Islet of Langerhans (tissue), 1 donor: ENCODE data around the gene AK2.

Source experiments
- FAIRE-seq: peaks from one replicate; lab custom pipeline; 2011; peaks lifted over from hg19 to GRCh38; lab: Jason Lieb, UNC

The AK2 gene

DNA sequence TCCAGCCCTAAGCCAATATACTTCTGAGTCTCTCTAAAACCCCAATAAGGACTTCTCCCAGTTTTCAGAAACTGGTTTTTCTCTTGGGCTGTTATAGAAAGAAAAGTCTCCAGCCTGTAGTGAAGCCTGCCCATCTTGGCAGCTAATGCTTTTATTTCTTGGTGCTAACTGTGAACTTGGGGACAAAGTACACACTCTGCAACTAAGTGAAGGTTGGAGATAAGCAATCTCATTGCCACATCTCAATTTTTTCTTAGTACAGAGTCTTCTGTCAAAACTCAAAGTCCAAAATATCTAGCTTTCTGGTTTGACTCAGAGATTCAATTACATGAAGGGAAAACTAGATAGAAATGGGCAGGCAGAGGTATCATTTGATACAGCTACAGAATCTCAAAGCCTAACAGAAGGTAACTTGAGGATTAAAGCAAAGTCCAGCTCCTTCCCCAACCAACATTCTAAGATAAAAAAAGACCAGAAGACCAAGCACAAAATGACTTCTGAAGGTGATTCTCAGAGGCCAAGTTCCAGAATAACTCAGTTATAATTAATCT is 14.0 kb downstream of the AK2 start:
- FAIRE-seq: no peak

DNA sequence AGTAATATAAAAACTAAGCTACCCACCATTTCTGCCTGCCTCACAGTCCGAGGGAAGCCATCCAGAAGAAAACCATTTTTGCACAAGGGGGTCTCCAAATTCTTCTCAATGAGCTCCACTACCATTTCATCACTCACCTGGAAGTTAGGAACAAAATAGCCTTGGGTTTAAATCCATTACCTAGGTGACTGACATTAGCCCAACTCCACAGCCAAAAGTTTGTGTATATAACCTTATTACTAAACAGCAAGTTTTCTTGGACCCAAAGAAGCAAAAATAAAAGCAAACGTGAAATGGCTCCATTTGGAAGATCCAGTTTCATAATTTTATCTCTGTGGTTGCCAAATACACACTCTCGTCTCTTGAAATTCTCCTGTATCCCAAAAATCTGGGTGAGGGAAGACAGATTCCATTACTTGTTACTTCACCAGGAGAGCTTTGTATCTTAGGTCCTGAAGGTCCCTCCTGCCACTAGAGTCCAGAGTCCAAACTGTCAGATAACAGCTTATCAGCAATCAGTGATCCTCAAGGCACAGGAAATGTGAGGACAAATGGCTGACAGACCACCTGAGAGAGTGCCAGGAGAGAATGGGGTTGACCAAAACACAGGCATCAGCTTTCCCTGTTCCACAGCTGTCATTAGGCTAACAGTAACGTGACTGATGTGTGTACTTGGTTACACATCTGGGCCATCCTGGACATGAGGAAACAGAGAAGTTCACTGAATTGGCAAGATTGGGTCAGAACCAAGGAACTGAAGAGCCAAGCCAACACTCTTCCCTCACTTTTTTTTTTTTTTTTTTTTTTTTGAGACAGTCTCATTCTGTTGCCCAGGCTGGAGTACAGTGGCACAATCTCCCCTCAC is 14.9 kb downstream of the AK2 start:
- no peak for FAIRE-seq

DNA sequence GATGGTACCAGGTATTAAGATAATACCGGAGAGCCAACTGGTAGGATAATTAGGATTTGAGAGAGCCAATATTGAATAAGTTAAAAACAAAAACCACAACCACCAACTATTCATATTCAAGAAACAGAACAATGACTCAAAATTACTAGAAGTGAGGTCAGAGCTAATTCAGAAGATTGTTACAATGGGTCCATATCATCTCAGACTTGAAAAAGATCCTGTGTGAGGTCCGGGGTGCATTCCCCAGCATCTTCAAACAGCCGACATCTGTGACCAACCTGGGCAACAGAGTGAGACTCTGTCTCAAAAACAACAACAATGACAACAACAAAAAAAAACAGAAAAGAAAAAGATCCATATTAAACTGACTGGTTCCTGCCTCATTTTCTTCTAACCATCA is 18.6 kb downstream of the AK2 start:
- FAIRE-seq: no peak

DNA sequence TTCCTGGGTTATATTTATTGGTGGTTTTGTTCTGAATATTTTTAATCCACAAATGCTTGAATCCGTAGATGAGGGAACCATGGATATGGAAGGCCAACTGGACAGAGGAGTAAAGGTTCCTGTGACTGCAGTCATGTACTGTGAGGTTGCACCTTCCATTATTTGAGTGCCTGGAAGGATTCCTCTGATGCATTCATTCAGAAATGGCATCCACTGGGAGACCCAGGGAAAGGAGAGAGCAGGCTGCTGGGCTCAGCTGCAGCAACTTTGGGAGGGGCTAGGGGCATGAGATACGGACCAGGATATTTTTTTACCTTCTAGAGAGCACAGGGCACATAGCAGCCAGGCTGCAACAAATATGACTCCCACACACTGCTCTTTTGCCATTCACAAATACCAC is 19.5 kb downstream of the AK2 start:
- FAIRE-seq: no peak

DNA sequence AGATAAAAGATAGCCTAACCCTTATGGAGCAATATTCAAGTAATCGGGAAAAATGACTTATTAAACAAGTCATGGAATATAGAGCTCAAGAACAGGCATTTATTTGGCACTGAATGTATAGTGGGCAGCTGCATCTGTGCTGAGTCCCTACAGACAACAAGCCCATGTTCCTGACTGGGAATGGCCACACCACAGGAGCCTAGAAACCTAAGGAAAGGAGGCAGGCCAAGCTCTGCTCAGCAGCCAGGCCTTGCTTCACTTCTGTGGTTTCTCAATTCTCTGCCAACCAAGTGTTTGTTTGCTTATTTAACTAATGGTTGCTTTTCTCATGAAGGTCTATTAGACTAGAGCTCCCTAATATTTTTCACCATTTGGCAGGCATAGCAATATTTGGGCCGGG is 21.5 kb downstream of the AK2 start:
- FAIRE-seq: no peak

DNA sequence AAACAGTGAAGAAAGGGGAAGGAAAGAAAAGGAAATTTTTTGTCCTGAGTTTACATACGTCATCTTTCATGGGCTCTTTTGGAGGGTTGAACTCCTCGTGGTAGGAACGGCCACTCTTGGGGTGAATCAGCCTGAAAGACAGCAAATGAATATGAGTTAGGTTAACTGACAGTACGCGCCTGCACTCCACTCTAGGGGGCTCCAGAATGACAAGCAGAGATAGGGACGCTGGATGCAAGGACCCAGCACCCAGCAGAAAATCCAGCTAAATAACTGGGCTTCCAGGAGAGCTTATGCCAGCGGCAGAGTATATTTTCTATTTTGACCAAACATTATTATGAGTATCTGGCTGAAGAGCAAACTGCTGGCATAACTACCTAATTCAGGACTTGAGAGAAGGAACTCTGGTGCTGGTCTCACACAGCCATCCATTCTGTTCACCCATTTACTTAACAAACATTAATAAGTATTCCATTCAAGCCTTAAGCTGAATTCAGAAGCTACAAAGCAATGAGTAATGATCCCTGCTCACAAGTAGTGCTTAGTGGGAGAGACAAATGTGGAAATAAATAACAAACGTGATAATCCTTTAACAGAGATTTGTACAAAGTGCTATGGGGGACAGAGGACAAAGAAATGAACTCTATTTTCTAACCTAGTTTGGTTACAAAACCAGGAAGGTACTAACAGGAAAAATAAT is 22.1 kb downstream of the AK2 start:
- peak; percentile 84 for FAIRE-seq

DNA sequence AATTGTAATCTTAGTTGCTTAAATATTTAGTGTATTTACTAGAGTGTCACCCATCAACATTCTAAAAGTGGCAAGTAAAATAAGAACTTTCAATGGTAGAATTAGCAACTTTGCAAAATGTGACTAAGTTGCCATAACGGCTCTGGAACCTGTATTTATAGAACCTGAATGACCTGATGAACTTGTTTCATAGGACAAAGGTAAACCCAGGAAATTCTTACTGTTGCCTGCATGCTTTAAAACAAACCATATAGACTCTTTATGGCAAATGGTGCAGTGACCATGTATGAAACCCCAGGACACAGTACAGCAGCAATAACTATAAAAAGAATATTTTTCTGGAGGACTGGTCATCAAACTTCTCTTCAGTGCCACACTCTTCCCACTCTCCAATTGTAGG is 22.9 kb downstream of the AK2 start:
- FAIRE-seq: no peak

DNA sequence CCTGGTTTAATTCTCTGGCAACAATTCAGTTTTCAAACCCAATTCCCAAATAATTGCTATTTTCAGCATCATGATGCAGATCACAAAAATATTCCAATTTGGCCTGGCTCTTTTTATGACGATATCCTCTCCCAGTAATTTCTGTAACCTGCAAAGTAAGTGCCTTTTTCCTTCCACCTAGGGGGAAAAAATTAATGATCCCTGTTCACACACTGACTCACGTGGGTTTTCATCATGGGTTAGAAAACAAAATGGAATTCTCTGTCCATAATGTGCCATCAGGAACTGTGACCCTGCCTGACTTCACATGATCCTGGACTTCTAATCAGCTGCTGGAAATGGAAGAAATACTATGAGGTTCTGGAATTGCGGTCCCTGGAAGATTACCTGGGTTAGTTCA is 24.5 kb downstream of the AK2 start:
- peak; percentile 86 for FAIRE-seq

DNA sequence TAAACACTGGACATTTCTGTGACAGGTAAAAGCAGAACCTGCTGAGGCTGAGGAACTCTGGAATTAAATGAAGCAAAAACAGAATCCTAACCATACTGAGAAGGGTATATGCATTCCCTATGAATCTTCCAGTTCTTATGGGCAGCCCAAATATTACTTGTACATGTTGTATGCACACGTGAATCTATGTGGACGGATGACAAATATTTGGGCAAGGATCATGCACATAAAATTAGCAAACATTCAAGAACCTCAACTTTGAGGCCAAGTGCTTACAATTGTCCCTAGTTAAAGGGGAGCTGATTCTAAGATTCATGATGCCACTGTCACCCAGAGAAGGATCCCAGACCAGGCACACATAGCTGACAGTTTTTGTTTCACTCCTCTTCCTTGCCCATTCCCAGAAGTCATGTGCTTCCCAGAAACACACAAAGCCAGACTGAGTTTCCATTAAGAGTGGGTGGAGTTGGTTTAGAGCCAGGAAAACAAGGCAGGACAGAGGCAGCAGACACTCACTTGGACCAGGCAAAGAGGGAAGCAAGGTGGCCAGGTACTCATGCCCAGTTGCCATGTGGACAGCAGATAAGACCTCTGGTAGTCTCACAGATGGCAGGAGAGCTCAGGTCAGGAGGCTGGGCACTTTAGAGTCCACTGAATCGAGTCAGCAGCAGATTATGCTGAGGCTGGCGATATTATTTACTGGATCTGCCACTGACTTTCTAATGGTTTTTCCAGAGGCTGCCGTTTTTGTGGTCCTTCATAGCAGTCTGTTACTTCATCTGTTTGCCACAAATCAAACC is 25.6 kb downstream of the AK2 start:
- FAIRE-seq: peak; percentile 90

DNA sequence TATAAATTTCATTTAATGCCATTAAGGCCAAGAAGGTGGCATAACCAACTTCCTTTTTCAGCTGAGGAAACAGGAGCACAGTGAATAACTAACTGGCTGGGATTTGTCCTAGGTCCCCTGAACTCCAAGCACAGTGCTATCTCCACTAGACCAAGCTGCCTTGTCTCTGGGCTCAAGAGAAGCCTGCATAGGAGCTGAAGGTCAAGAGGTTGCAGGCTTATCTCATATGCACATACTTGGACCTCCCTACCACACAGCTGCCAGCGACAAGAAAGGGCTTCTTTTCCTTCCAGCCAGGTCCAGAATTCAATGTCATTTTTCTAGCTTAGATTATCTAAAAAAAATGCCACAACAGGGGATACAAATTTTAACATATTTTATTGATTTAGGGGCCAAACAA is 27.1 kb downstream of the AK2 start:
- no peak for FAIRE-seq

DNA sequence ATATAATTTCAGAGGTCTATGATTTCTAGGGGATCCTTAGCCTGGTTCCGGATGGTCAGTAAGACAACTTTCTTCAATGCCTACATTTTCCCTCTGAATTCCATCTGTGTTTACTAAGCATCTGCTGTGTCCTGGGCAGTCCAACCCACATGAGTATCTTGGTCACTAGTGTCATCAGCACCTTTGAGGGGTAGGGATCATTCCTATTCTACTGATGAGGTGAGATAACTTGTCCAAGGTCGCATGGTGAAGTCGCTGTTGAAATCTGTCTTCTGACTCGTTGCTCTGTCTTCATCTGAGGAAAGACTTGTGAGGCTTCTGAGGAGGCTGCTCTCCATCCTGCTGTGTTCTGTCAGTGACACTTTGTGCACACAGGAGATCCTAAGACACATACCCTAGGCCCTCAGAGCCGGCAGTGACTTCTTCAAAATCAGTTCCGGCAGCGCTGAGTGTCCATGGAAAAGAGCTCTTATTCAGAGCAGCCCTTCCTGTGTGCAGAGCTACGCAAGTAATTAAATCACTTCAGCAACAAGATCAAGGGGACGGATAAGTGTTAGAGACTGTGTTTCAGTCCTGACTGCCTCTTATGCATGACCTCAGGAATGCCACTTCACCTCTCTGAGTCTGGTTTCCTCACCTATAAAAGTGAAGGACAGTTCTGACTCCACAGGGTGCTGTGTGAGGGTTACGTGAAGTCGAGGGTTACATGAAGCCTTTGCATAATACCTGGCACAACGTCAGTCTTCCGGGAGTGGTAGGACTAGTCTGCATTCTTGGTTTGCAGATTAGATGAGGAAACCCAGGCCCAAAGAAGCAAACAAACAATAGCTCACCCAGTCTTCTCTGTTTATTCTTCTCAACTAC is 28.4 kb downstream of the AK2 start:
- no peak for FAIRE-seq

DNA sequence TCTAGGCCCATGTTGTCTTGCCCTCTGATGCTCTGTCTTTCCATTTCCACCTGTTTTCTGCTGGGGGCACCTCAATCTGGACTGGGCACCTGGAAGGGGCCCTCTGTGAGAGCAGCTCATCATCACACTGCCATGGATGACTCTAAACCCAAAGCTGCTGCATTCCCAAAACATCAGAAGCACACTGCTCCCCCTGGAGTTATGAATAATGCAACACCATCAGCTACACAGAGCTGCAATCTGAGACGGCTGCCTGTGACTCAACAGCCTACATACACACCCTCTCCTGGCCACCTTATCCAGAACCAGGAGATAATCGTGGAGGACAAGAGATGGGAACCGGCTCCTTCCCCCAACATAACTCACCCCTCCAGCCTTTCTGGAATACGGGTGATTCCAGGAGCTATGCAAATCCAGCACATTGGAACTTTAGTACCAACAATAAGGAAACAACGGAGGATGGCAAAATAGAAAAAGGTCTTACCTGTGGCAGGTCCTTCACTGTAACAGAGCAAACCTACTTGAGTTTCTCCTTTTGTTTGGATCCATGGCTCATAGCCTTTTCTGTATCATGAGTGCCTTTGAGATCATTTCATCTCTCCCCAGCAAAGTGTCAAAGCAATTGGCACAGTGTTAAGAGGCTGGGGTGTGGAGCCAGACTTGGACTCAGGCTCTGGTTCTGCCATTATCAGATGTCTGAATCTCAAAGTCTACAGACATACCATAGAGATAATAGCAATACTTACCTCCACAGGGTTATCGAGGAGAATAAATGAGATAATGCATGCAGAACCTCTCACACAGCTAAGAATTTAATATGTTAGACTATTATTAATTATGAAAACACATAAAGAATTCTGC is 29.3 kb downstream of the AK2 start:
- FAIRE-seq: no peak

DNA sequence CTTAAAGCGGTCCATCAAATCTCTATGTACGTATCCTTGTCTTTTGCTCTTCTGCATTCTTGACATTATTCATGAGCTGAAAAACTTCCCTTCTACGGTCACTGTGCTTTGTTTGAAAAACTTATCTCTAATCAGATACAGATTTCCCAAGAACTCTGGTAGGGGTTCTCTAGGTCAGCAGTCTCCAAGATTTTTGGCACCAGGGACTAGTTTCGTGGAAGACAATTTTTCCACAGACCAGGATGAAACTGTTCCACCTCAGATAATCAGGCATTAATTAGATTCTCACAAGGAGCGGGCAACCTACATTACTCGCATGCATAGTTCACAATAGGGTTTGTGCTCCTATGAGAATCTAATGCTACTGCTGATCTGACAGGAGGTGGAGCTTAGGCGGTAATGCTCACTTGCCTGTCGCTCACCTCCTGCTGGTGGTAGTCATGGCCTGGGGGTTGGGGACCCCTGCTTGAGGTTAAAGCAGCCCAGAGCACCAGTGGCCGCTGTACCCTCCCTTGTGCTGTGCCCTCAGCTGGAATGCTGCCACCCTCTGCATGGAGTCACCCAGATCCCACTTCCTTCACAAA is 30.8 kb downstream of the AK2 start:
- FAIRE-seq: no peak

DNA sequence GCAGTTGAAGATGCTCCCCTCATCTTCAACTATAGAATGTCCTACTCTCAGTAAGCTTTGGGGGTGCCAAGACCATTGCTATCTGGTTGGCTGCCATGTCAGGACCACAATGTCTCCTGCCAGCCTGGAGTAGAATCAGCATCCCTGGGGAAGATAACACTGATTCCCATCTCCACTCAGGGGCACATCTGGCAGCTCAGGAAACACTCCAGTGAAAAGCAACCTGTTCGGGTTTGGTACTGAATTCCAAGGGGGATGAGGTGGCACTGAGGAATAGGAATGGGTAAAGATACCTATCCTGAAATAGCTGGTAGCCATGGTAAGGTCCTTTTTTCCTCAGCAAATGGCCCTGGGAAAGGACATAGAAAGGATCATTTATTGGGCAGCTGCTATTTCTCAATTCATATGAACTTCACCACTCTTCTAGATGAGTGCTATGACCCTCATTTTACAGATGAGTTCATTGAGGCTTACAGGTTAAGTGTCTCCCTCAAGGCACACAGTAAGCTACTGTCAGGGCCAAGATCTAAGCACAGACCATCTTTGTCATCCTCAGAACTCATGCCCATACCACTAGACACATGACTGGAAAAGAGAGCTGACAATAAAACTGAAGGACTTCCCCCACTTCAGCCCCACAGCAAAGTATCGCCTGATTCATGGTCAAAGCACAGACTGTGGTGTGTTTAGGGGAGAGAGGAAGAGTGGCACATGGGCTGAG is 31.4 kb downstream of the AK2 start:
- FAIRE-seq: no peak

DNA sequence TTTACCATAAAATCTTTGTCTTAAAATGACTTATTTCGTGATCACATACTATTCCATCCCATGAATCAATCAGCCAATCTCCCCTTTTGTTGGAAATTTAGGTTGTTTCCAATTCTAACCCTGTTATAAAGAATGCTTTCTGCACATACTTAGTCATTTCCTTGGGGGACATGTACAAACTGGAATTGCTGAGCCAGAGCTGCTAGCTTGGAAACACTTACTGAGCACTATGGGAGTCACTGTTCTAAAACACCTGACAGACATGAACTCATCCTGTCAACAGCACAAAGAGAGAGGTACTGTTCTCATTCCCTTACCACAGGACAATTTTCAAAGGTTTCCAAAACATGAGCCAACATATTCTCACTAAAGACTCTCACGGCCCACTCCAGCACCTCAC is 32.1 kb downstream of the AK2 start:
- FAIRE-seq: no peak

DNA sequence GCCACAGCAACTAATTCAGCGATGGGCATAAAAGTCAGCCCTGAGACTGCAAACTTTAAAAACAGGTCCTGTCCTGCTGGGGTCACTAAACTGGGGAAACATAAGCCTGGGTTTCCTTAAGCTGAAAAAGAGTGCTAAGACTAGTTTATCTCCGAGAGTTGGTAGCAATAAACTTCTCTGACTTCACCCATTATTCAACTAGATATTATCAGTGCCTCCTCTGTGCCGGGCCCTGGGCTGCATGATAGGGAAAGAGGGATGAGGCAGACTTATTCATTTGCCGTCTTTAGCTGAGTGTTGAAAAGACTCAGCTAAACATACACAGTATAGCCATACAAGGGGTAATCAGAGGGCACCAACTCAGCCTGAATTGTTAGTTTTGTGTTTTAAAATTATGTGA is 33.0 kb downstream of the AK2 start:
- no peak for FAIRE-seq

DNA sequence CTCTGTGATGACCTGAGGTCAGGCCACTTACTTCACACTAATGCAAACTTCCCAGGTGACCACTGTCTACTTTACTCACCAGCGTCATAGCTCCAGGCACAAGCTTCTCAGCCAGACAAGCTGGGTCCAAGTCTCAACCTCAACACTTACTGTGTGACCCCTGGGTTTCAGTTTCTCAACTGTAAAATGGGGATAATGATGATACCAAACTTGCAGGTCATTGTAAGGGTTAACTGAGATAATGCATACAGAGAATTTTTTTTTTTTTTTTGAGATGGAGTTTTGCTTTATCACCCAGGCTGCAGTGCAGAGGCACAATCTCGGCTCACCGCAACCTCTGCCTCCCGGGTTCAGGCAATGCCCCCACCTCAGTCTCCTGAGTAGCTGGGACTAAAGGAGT is 34.7 kb downstream of the AK2 start:
- no peak for FAIRE-seq

DNA sequence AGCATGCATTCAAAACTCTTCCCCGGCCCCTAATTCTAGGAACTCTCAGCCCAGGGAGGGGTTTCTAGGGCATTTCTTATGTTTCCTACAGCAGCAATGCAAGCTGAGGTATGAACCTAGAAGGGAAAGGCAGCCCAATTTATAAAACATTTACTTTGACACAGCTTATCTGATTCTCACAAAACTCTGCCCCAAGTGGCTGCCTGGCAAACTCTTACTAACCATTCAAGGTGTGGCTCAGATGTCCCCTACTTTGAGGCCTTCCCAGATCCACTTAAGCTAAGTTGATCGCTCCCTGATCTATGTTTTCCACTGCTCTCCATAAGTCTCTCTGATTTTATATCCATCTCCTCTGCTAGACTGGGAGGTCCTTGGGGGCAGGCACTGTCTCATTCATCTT is 35.4 kb downstream of the AK2 start:
- no peak for FAIRE-seq

DNA sequence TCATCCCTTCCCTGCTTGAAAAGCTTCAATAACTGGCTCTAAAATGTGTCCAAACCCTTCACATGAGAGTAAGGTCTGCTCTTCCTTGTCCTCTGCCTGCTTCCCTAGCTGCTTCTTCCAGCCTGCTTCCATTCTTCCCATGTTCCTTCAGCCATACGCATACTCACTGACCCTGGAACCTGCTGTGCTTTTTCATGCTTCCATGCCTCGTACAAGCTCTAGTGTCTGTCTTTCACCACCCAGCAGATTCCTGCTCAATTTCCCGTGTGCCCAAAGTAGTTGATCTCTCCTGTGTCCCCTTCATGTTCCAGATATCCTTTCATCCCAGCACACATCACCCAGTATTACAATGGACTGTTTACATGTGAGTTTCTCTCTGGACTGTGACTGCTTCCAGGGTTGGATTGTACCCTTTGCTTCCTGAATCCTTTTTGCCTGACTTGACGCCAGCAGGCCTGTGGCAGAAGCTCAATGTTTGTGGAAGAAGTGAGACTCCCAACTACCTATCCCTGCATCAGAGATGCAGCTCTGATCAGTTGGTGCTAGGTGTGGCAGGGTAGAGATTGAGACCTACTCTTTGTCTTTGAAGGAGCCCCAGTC is 36.2 kb downstream of the AK2 start:
- no peak for FAIRE-seq
